Activated CD4-positive, alpha-beta T cell treated with anti-CD3 and anti-CD28 coated beads for 36 hours (primary cell): ENCODE data around the gene ADARB2. TPM values are rescaled to one million over a fixed set of nuclear protein-coding genes. Genes with fewer than 3 reads are reported as not detected.

ENCODE experiments used
- ATAC-seq: fragments of 200-7000 bp; cut with Tn5 transposase; one replicate; pipeline ENCODE4 v1.10.0; 2021; ENCODE audit warnings: mild to moderate bottlenecking, moderate library complexity
- CTCF ChIA-PET: fragments of 350-600 bp; sonication (Branson Sonifier 250); formaldehyde crosslinking; loops from one replicate; lab custom pipeline; 2021; ENCODE audit warnings: antibody characterized with exemption; lab: Charles Lee
- POLR2A ChIA-PET: fragments of 350-600 bp; sonication (Branson Sonifier 250); formaldehyde crosslinking; loops from one replicate; lab custom pipeline; 2021; ENCODE audit warnings: antibody characterized with exemption, inconsistent platforms; lab: Charles Lee
- DNase-seq: peaks from one replicate; pipeline ENCODE4 v3.0.0-alpha.2; 2020
- H3K27ac Mint-ChIP-seq: one replicate; pipeline ENCODE4 v1.8.0; 2021; ENCODE audit warnings: mixed read lengths
- H3K27me3 Mint-ChIP-seq: one replicate; pipeline ENCODE4 v1.8.0; 2021; ENCODE audit warnings: mixed read lengths
- H3K36me3 Mint-ChIP-seq: one replicate; pipeline ENCODE4 v1.8.0; 2021; ENCODE audit warnings: low read depth, mixed read lengths
- H3K4me1 Mint-ChIP-seq: one replicate; pipeline ENCODE4 v1.8.0; 2021; ENCODE audit warnings: mixed read lengths
- H3K4me3 Mint-ChIP-seq: one replicate; pipeline ENCODE4 v1.8.0; 2021; ENCODE audit warnings: mild to moderate bottlenecking, moderate library complexity, mixed read lengths
- H3K9me3 Mint-ChIP-seq: one replicate; pipeline ENCODE4 v1.8.0; 2021; ENCODE audit warnings: low read depth, mixed read lengths
- intact Hi-C, 2 experiments: fragments of 100-400 bp; cut with DNase I in 1 of 2; cut with micrococcal nuclease in 1 of 2; formaldehyde crosslinking; loops; one replicate each; pipeline versions ENCODE4 v1.14.2 to v1.15.1; 2022 to 2024; cut with DNase I, micrococcal nuclease
- total RNA-seq, 2 experiments: library from RNA; stranded (reverse); gene quantifications; one replicate each; pipeline ENCODE4 v1.2.3, GENCODE V29; 2021

ADARB2 gene
- total RNA-seq, 2 experiments from 2014 or later: not detected

GRCh38 chr10:1608408-1608807 is 128.9 kb downstream of the ADARB2 start:
- ATAC-seq (no peak), DNase-seq (no peak)
- Mint-ChIP-seq H3K9me3 (no peaks in the 10 kb centered on the region), H3K4me1 (no peaks in the 10 kb centered on the region), H3K4me3 (no peak overlapping the region), H3K27me3 (peaks cover 27% of the 10 kb centered on the region), H3K27ac (no peak overlapping the region), H3K36me3 (no peaks in the 10 kb centered on the region)
- POLR2A ChIA-PET: no interaction called here
- CTCF ChIA-PET: no interaction called here
- intact Hi-C loops: no loop called here

DNA sequence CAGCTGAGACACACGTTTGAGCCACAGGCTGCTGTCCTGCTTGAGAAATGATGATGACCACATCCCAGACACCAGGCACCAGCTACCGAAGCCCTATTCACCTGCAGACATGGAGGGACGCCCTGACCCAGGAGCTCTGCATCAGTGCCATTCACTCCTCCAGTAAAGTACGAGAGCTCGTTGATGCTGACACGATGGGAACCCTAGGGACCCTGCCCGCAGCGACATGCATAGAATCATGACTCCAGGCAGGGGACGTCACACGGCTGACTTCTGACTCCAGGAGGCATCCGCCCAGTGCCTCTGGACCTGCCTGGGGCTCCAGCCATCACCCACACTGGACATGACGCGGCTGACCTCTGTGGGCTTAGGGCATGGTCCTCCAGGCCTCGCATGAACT is 129.9 kb downstream of the ADARB2 start:
- H3K4me1 Mint-ChIP-seq: no peaks in the 10 kb centered on the region
- H3K27ac Mint-ChIP-seq: no peak overlapping the region

DNA sequence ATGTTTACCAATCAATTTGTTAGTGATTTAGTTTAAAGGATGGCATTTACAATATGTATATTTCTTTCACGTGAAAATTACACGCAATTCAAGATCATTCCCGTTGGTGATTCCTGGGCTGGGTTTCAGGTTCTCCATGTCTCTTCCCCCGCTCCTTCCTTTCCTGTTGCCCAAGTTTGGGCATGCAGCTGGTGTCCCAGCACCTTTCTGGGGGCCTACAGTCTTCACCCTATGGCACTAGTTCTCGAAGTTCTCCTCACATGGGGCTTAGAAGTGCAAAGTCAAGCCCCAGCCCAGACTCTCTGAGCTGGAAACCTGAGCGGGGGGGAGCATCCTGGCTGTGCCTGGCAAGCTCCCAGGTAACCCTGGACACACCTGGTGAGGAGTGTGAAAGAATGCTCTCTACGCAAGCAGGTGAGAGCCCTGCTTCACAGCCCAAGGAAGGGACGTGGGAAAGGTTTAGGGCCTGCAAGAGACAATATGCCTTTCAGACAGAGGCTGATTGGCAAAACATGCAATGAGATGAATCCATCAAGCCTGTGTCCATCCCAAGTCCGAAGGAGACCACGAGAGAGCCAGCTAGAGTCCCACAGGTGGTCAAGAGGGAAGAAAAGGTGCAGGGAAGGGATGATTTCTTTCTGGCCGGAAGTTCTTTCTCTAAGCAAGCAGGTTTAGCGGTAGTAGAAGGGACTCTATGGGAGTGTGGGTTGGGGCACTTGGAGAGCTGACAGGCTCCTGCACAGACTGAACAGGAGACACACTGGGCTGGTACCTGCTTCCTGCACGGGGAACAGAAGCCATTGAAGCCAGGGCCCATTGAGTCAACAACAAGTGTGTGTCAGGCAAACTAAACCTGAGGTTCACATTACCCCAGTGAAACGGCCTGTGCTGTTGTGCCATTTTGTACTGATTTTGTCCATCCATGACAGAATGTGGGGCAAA is 131.1 kb downstream of the ADARB2 start:
- no peak overlapping the region for H3K4me3 Mint-ChIP-seq
- intact Hi-C loops: no loop called here
- H3K36me3 Mint-ChIP-seq: no peaks in the 10 kb centered on the region
- ChIA-PET CTCF (no interaction called here), POLR2A (no interaction called here)
- DNase-seq (no peak), ATAC-seq (no peak)
- H3K9me3 Mint-ChIP-seq: no peaks in the 10 kb centered on the region
- peaks cover 27% of the 10 kb centered on the region for H3K27me3 Mint-ChIP-seq
- no peaks in the 10 kb centered on the region for H3K4me1 Mint-ChIP-seq
- H3K27ac Mint-ChIP-seq: no peak overlapping the region

More for the DNA sequence above, 129.9 kb downstream of the ADARB2 start:
- ATAC-seq: no peak
- peaks cover 32% of the 10 kb centered on the region for H3K27me3 Mint-ChIP-seq
- H3K9me3 Mint-ChIP-seq: no peaks in the 10 kb centered on the region
- ChIA-PET POLR2A (no interaction called here), CTCF (no interaction called here)
- H3K4me3 Mint-ChIP-seq: no peak overlapping the region
- no peaks in the 10 kb centered on the region for H3K36me3 Mint-ChIP-seq
- DNase-seq: no peak
- intact Hi-C loops: no loop called here

DNA sequence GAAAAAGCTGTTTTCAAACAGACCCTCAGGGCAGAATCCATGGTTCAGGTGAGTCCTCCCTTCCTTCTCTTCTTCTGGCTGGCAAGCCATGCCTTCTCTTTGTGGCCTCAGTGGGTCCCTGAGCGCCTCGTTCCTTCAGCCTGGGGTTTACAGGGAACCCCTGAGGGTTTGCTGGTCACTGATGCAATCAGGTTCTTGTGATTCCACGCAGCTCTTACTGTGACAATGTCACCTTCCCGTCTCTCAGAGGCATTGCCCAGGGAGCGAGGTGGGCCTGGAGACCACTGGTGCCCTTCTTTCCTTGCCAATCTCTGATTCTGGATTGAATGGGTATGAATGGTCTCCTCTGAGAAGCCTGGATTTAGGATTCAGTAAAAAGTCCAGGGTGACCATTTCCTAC is 132.2 kb downstream of the ADARB2 start:
- DNase-seq: no peak
- intact Hi-C loops: no loop called here
- Mint-ChIP-seq H3K4me3 (no peak overlapping the region), H3K27ac (no peak overlapping the region), H3K27me3 (peaks cover 24% of the 10 kb centered on the region), H3K36me3 (no peaks in the 10 kb centered on the region), H3K9me3 (no peaks in the 10 kb centered on the region), H3K4me1 (no peaks in the 10 kb centered on the region)
- no peak for ATAC-seq
- POLR2A ChIA-PET: no interaction called here
- CTCF ChIA-PET: no interaction called here

GRCh38 chr10:1604246-1604645 is 133.1 kb downstream of the ADARB2 start:
- CTCF ChIA-PET: no interaction called here
- intact Hi-C loops: no loop called here

DNA sequence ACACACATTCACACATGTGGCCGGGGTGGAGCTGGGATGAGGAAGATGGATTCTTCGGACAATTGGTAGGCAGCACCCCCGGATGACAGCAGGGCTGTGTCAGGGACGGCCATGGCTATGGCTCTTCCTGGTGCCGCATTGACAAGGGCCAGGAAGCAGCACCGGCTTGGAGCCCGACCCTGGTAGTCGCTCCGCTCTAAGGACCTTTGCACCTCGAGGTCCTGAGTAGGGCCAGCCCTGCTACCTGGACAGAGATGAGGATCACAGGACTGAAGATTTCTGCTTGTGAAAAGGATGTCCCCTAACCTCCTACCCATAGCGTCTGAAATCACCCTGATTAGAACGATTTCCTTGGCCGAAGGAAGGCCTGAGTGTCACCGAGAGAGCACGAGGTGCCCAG is 134.1 kb downstream of the ADARB2 start:
- intact Hi-C loops: no loop called here
- Mint-ChIP-seq H3K9me3 (no peaks in the 10 kb centered on the region), H3K27me3 (peaks cover 18% of the 10 kb centered on the region), H3K4me3 (no peak overlapping the region), H3K36me3 (no peaks in the 10 kb centered on the region), H3K4me1 (no peaks in the 10 kb centered on the region), H3K27ac (no peak overlapping the region)
- POLR2A ChIA-PET: no interaction called here
- DNase-seq (no peak), ATAC-seq (no peak)
- CTCF ChIA-PET: no interaction called here

More at GRCh38 chr10:1604246-1604645, 133.1 kb downstream of the ADARB2 start:
- ATAC-seq: no peak
- Mint-ChIP-seq H3K27me3 (peaks cover 21% of the 10 kb centered on the region), H3K4me3 (no peak overlapping the region), H3K4me1 (no peaks in the 10 kb centered on the region), H3K36me3 (no peaks in the 10 kb centered on the region), H3K27ac (no peak overlapping the region), H3K9me3 (no peaks in the 10 kb centered on the region)
- DNase-seq: no peak
- POLR2A ChIA-PET: no interaction called here

DNA sequence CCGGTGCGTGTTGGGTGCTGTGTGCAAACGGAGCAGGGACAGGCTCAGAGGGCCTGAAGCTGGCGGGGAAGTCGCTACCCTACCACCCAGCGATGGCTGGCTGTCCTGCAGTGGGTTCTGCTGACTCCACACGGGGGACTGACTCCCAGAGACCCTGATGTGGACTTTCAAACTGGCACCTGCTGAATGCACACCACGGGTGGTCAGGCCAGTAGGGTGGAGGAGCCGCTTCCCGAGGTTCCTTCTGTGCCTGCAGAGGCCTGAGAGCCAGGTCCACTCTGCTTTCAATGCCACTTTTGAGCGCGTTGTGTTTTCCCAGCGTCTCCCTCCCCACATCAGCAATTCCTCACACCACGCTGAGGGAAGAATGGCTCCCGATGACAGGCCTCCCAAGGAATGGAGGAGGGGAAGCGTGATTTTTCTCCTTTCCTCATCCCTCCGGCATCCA is 135.3 kb downstream of the ADARB2 start:
- DNase-seq: no peak
- CTCF ChIA-PET: no interaction called here
- POLR2A ChIA-PET: no interaction called here
- peaks cover 9% of the 10 kb centered on the region for H3K27me3 Mint-ChIP-seq
- no peak overlapping the region for H3K4me3 Mint-ChIP-seq
- no peak for ATAC-seq
- H3K4me1 Mint-ChIP-seq: no peaks in the 10 kb centered on the region
- intact Hi-C loops: no loop called here
- H3K36me3 Mint-ChIP-seq: no peaks in the 10 kb centered on the region
- H3K27ac Mint-ChIP-seq: no peak overlapping the region
- H3K9me3 Mint-ChIP-seq: no peaks in the 10 kb centered on the region

DNA sequence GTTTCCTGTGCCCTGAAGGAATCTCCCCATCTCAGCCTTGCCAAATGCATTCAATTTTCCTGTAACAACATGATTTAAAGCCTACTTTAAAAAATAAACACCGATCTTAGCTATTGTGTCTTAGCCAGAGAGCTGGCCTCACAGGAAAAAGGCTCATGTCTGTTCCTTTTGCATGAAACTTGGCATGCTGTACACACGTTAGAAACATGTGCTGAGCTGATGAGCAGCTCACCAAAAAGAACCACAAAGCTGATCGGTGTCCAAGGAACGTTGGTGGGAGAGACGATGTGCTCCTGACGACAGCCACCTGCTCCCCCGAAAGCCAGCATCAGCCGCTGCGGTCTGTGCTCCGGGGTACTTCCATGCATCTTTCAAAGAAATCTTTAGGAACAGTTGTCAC is 135.9 kb downstream of the ADARB2 start:
- DNase-seq (no peak), ATAC-seq (no peak)
- Mint-ChIP-seq H3K27ac (no peak overlapping the region), H3K4me1 (no peaks in the 10 kb centered on the region), H3K4me3 (no peak overlapping the region), H3K9me3 (no peaks in the 10 kb centered on the region), H3K27me3 (peaks cover 5% of the 10 kb centered on the region), H3K36me3 (no peaks in the 10 kb centered on the region)
- POLR2A ChIA-PET: no interaction called here
- CTCF ChIA-PET: interaction anchor here (0.8 kb wide), 1 partner anchor 33 kb away, joined by 3 read pairs; no protein-coding TSS in a partner anchor
- intact Hi-C loops: no loop called here

DNA sequence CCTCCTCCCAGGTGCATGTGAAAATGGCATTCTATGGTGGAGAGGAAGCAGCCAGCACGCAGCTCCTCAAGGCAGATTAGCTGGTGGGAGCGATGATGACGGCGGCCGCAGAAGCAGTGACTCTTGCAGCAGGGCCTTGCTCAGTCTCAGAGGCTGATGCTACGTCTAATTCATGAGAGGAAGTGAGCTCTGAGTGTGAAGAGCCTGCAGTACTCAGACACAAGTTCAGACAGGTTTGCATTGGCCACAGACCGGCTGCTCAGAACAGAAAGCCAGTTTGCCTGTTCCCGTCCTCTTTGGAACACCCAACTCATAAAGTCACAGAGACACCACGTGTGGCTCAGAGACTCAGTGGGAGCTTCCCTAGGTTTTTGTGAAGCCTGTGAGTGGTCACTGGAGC is 136.5 kb downstream of the ADARB2 start:
- DNase-seq (no peak), ATAC-seq (no peak)
- CTCF ChIA-PET: interaction anchor here (0.8 kb wide), 1 partner anchor 34 kb away, joined by 3 read pairs; no protein-coding TSS in a partner anchor
- intact Hi-C loops: no loop called here
- Mint-ChIP-seq H3K27ac (no peak overlapping the region), H3K36me3 (no peaks in the 10 kb centered on the region), H3K9me3 (no peaks in the 10 kb centered on the region), H3K27me3 (peaks cover 4% of the 10 kb centered on the region), H3K4me3 (no peak overlapping the region), H3K4me1 (no peaks in the 10 kb centered on the region)
- POLR2A ChIA-PET: interaction anchor here (0.6 kb wide), 1 partner anchor 628 kb away, joined by 3 read pairs; no protein-coding TSS in a partner anchor

DNA sequence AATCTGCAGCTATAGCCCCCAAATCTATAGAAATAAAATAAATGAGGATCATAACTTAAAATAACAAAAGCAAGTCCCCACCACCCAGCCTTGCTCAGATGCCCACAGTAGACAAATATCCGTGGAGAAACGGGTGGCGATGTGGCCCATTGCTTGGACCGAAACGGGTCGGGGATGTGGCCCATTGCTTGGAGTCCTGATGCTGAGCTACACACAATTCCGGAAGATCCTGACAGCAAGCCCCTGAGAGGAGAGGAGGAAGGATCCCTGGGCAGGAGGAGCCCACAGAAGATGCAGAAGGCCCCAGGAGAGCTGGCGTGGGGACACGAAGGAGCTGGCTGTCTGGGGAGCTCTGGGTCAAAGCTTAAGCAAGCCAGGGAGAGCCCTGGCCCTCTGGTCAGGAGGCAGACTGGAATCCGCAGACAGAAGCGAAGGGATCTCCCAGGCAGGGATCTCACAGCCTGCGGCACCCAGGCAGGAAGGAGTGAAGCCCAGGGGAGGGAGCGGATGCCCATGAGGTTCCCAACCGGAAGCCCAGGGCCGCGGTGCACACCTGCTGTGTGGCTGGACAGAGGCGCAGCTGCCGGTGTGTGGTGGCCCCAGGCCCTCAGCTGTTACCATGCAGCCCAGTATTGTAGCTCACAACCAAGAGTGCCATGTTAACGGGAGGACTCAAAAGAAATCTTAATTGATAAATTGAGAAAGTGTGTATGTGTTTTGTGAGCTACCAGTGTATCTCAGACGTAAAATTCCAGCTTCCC is 138.8 kb downstream of the ADARB2 start:
- H3K9me3 Mint-ChIP-seq: no peaks in the 10 kb centered on the region
- POLR2A ChIA-PET: no interaction called here
- no peaks in the 10 kb centered on the region for H3K4me1 Mint-ChIP-seq
- no peaks in the 10 kb centered on the region for H3K36me3 Mint-ChIP-seq
- intact Hi-C loops: no loop called here
- no peak overlapping the region for H3K27ac Mint-ChIP-seq
- CTCF ChIA-PET: interaction anchor here (0.6 to 1.1 kb wide), 2 partner anchors 15 to 110 kb away, joined by 3 read pairs; no protein-coding TSS in a partner anchor
- H3K4me3 Mint-ChIP-seq: no peak overlapping the region
- H3K27me3 Mint-ChIP-seq: peaks cover 4% of the 10 kb centered on the region
- DNase-seq (no peak), ATAC-seq (no peak)

DNA sequence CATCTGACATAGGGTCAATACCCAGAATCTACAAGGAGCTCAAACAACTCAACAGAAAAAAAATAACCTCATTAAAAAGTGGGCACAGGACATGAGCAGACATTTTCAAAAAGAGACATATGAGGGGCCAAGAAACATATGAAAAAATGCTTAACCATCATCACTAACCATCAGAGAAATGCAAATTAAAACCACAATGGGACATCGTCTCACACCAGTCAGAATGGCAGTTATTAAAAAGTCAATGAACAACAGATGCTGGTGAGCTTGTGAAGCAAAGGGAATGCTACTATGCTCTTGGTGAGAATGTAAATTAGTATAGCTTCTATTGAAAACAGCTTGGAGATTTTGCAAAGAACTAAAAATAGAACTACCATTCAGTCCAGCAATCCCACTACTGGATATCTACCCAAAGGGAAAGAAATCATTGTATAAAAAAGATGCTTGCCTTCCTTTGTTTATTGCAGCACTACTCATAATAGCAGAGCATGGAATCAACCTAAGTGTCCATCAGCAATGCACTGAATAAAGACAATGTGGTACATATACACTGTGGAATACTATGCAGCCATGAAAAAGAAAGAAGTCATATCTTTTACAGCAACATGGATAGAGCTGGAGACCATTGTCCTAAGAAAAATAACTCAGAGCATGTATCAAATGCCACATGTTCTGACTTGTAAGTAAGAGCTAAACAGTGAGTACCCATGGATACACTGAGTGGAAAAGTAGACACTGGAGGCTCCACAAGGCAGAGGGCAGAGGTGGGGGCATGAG is 139.8 kb downstream of the ADARB2 start:
- no peak for DNase-seq
- no peaks in the 10 kb centered on the region for H3K4me1 Mint-ChIP-seq
- intact Hi-C loops: no loop called here
- ChIA-PET POLR2A (no interaction called here), CTCF (no interaction called here)
- H3K9me3 Mint-ChIP-seq: no peaks in the 10 kb centered on the region
- H3K27me3 Mint-ChIP-seq: no peaks in the 10 kb centered on the region
- no peak overlapping the region for H3K27ac Mint-ChIP-seq
- H3K4me3 Mint-ChIP-seq: no peak overlapping the region
- no peaks in the 10 kb centered on the region for H3K36me3 Mint-ChIP-seq
- no peak for ATAC-seq
